ENCODE results near the gene COL24A1. TPM values are rescaled to one million over a fixed set of nuclear protein-coding genes. Genes with fewer than 3 reads are reported as not detected.
A peak's percentile ranks its signal among the peaks of the same experiment; 100 is the strongest.

Gene COL24A1
- total RNA-seq, 1 experiment from 2014 or later: not detected

- ChIA-PET RAD21 (ENCODE audit: low non-redundant PET in 1 of 2, low total read pairs in 2 of 2, uncharacterized antibody in 2 of 2, unreplicated experiment in 2 of 2) (no interaction called here), POLR2A (no interaction called here), CTCF (no interaction called here)
- H3K27ac ChIP-seq (ENCODE audit: low read depth, low read length): no peak overlapping the region
- H3K27me3 ChIP-seq (ENCODE audit: insufficient read depth, low read length): no peaks in the 10 kb centered on the region
- TF ChIP-seq SP1 (IDR thresholded peaks at IDR 0.05; ENCODE audit: low read depth) (no peak), YY1 (IDR thresholded peaks at IDR 0.05; ENCODE audit: extremely low read depth, insufficient replicate concordance, low read depth, low read length) (no peak), REST (IDR thresholded peaks at IDR 0.05; ENCODE audit: low read depth) (no peak)
- H3K36me3 ChIP-seq (ENCODE audit: control insufficient read depth in 1 of 2, insufficient read depth in 2 of 2, low read length in 2 of 2): no peaks in the 10 kb centered on the region
- H3K4me3 ChIP-seq (replicated peaks in 1 of 2; ENCODE audit: low read depth in 1 of 2, low read length in 2 of 2): no peak overlapping the region
- intact Hi-C loops (cut with micrococcal nuclease): no loop called here
- DNase-seq (ENCODE audit: low read depth, low spot score): no peak
- H3K4me2 ChIP-seq (ENCODE audit: low read length): no peak overlapping the region
- no peak for ATAC-seq
- no peaks in the 10 kb centered on the region for H3K79me2 ChIP-seq (ENCODE audit: insufficient read depth, low read length)
- no peaks in the 10 kb centered on the region for H3K9me3 ChIP-seq (ENCODE audit: control insufficient read depth in 1 of 2, insufficient read depth in 1 of 2, low read depth in 1 of 2, low read length in 2 of 2)
- H3K9me2 ChIP-seq (ENCODE audit: insufficient read depth): no peaks in the 10 kb centered on the region
- H3K9ac ChIP-seq (ENCODE audit: low read length): no peak overlapping the region
- BruUV-seq (replicated peaks): no TSS peak
- H4K20me1 ChIP-seq (ENCODE audit: insufficient read depth): no peaks in the 10 kb centered on the region
- H3K4me1 ChIP-seq (ENCODE audit: control insufficient read depth in 1 of 2, insufficient read depth in 2 of 2, low read length in 2 of 2): no peaks in the 10 kb centered on the region
- H2AFZ ChIP-seq (ENCODE audit: low read depth, low read length, poor library complexity, severe bottlenecking): peak overlapping the region; percentile 63
Measured at GRCh38 chr1:86114816-86115400, 41.7 kb downstream of the COL24A1 start.

- H3K9me2 ChIP-seq (ENCODE audit: insufficient read depth): no peaks in the 10 kb centered on the region
- no peaks in the 10 kb centered on the region for H3K36me3 ChIP-seq (ENCODE audit: control insufficient read depth in 1 of 2, insufficient read depth in 2 of 2, low read length in 2 of 2)
- DNase-seq (ENCODE audit: low read depth, low spot score): no peak
- ATAC-seq: no peak
- intact Hi-C loops (cut with micrococcal nuclease): no loop called here
- no peaks in the 10 kb centered on the region for H3K4me1 ChIP-seq (ENCODE audit: control insufficient read depth in 1 of 2, insufficient read depth in 2 of 2, low read length in 2 of 2)
- no TSS peak for BruUV-seq (replicated peaks)
- ChIA-PET CTCF (no interaction called here), RAD21 (ENCODE audit: low non-redundant PET in 1 of 2, low total read pairs in 2 of 2, uncharacterized antibody in 2 of 2, unreplicated experiment in 2 of 2) (no interaction called here), POLR2A (no interaction called here)
- H3K27ac ChIP-seq (ENCODE audit: low read depth, low read length): no peak overlapping the region
- no peaks in the 10 kb centered on the region for H3K27me3 ChIP-seq (ENCODE audit: insufficient read depth, low read length)
- no peak overlapping the region for H2AFZ ChIP-seq (ENCODE audit: low read depth, low read length, poor library complexity, severe bottlenecking)
- no peak overlapping the region for H3K4me3 ChIP-seq (replicated peaks in 1 of 2; ENCODE audit: low read depth in 1 of 2, low read length in 2 of 2)
- H3K9me3 ChIP-seq (ENCODE audit: control insufficient read depth in 1 of 2, insufficient read depth in 1 of 2, low read depth in 1 of 2, low read length in 2 of 2): no peaks in the 10 kb centered on the region
- H3K79me2 ChIP-seq (ENCODE audit: insufficient read depth, low read length): no peaks in the 10 kb centered on the region
- H4K20me1 ChIP-seq (ENCODE audit: insufficient read depth): no peaks in the 10 kb centered on the region
- H3K4me2 ChIP-seq (ENCODE audit: low read length): no peak overlapping the region
- no peak overlapping the region for H3K9ac ChIP-seq (ENCODE audit: low read length)
- no peak for TF ChIP-seq REST (IDR thresholded peaks at IDR 0.05; ENCODE audit: low read depth)
- TF ChIP-seq, protein P1, sequence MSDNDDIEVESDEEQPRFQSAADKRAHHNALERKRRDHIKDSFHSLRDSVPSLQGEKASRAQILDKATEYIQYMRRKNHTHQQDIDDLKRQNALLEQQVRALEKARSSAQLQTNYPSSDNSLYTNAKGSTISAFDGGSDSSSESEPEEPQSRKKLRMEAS (IDR thresholded peaks at IDR 0.05): no peak
- TF ChIP-seq ZNF274 (IDR thresholded peaks at IDR 0.05; ENCODE audit: low read depth, low read length): no peak
- TF ChIP-seq EZH2phosphoT487 (IDR thresholded peaks at IDR 0.05; ENCODE audit: borderline replicate concordance): no peak
- TF ChIP-seq JUND (IDR thresholded peaks at IDR 0.05): no peak
- TF ChIP-seq ELF1 (IDR thresholded peaks at IDR 0.05; ENCODE audit: borderline replicate concordance, low read depth): no peak
- no peak for TF ChIP-seq CEBPB (IDR thresholded peaks at IDR 0.05; ENCODE audit: low read depth)
- no peak for TF ChIP-seq ATF3 (IDR thresholded peaks at IDR 0.05)
Measured at GRCh38 chr1:86114236-86114635, 42.3 kb downstream of the COL24A1 start.

All from HCT116 (cell line).